HG02840 (cell line): ENCODE measurements around the gene PPP1R3C.

Source experiments
- ATAC-seq: cut with Tn5 transposase; IDR thresholded peaks from one replicate; pipeline ENCODE4 v1.9.1; 2021; ENCODE audit warnings: mild to moderate bottlenecking, moderate library complexity, moderate number of reproducible peaks; ENCODE audit not compliant: unreplicated experiment, low FRiP score

The PPP1R3C gene

DNA sequence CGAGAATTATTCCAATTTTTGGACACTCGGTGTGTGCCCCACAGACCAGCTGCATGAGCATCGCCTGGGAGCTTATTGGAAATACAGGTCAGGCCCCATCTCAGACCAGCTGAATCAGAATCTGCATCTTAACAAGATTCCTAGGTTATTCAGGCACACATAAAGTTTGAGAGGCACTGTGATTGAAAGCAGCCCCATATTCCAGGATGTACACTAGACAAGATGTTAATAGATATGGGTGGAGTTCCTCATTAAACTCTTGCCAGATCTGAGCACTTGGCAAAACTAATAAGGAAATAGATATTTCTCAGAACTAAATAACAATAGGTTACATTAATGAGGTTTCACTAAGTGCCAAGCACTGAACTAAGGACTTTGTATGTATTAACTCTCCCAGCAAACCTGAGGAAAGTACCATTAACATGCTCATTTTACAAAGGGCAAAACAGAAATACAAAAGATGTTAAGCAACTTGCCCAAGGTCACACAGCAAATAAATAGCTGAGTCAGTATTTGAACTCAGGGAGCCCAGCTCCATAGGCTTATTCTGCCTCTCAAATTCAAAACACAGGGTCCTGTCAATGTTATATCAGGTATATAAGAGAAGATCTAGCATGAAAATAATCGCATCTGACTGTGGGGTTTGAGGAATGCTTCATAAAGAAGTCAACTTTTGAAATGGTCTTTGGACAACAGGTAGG, 29.9 kb downstream of the PPP1R3C start:
- no peak for ATAC-seq

GRCh38 chr10:91602449-91602848, 30.4 kb downstream of the PPP1R3C start:
- ATAC-seq: no peak

GRCh38 chr10:91601212-91601611, 31.7 kb downstream of the PPP1R3C start:
- ATAC-seq: no peak

DNA sequence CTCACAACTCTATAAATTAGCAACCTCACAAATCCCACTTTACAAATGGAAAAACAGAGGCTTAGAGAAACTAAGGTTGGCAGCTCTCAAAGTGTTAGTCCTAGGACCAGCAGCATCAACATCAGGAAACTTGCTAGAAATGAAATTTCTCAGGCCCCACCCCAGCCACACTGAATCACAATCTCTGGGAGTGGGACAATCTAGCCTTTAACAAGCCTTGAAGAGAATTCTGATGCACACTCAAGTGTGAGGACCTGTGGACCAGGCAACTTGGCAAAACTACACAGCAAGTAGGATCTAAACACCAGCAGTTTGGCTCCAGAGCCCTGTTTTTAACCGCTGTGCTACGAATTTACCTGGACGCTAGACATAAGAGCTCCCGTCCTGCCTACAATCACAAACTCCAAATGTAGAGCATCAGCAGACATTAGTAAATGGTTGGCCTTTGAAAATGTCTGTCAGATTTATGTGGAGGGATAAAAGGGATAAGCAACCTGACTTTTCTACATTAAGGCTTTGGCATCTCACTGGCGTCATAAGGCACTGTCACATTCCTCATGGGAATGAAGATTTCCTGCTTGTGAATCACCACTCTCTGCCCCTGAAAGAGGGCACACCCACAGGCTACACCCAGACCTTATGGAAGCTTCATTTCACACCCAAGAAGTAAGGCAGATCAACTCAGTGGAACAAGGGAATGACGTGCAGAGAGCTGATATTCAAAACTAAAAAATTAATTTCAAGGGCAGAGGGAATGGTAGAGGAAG, 34.5 kb downstream of the PPP1R3C start:
- ATAC-seq: no peak

- ATAC-seq: no peak
Observed at GRCh38 chr10:91597197-91597881, 35.5 kb downstream of the PPP1R3C start.

DNA sequence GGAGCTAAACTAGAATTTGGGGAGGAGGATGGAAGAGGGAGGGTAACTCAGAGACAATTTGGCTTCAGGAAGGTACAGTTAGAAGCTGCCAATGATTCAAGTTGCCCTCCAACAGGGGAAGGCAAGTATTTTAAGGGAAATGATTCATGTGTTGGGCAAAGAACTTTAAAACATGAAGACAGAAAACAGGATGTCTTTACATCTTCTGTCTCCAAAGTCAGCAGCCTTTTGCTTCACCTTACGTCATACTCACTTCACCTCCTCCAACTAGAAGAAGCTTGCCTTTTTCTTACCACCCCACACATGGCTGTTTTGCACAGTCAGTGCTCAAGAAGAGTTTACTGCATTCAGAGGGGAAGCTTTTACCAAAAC, 36.1 kb downstream of the PPP1R3C start:
- no peak for ATAC-seq

DNA sequence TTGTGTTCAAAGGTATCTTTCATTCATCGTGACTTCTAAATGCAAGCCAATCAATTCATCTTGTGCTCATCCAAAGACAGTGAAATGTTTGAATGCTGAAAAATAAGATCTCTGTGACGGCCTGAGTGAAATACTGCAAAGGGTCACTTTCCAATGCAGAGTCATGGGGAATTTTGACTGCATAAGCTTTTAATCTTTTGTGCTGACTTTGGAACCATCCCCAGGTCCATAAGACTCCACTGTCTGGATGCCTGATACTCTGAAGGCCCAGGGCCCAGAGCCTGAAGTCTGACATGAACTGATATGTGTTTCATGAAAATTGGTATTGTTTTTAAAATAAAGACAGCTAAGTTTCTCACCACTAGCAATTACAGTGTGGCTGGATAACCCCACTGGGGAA, 39.0 kb downstream of the PPP1R3C start:
- ATAC-seq: no peak

DNA sequence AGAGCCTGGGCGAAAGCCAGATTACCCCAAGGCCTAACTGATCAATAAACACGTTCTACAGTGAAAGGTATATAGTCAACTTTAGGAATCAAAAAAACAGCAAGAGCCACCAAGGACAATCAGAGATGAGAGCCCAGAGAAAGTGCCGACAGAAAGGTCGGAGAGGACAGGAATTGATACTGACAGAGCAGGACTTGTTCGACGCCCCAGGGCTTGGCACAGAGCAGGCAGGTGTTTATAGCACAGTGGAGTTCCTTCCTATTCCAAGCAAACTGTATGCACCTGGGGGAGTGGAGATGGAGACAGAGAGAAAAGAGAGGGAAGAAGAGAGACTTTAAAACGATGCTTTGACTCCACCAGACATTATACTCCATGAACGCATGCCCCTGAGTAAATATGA, 39.5 kb downstream of the PPP1R3C start:
- no peak for ATAC-seq

- ATAC-seq: no peak
Observed at GRCh38 chr10:91592266-91592975, 40.5 kb downstream of the PPP1R3C start.

GRCh38 chr10:91591797-91592174, 41.1 kb downstream of the PPP1R3C start:
- no peak for ATAC-seq

GRCh38 chr10:91590904-91591796, 41.7 kb downstream of the PPP1R3C start:
- ATAC-seq: no peak

- ATAC-seq: no peak
Observed at GRCh38 chr10:91590142-91590903, 42.5 kb downstream of the PPP1R3C start.

GRCh38 chr10:91589658-91590035, 43.2 kb downstream of the PPP1R3C start:
- no peak for ATAC-seq

- ATAC-seq: no peak
Observed at GRCh38 chr10:91589015-91589657, 43.7 kb downstream of the PPP1R3C start.

DNA sequence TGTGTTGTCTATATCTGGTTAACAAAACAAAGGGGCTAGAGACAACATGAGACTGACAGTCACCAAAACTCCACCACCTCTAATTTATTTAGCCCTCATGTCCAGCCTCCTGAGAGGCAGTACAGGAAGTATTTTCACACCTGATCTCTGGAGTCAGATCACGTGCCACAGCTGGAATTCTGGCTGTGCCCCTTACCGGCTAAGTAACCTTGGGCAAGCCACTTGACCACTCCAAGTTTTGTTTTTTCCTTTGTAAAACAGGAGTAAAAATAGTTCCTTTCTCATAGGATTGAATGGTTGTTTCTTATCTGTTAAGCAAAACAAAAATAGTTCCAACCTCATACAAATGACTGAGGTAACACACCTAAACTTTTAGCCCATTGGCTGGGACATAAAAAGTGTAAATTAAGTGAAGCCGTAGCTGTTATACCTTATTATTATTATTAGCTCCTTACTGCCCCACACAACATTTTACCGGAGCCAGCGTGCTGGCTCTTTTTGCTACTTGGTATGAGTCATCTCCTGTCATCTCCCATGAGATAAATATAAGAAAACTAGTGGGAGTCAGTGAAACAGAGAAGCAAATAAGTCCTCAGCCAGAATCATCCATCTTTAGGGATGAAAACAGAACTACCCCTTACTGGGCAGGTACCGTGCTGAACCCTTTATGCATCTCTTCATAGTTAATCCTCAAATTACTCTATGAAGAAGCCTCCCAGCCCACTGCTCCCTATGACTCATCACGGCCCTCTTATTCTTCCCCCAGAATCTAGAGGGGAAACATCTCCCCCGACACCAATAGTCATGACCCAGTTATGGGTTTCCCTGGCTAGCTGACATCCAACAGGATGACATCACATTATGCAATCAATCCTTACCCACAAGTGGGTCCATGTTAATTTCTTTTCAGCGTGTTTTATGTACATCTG, 44.9 kb downstream of the PPP1R3C start:
- no peak for ATAC-seq

GRCh38 chr10:91582153-91582554, 50.7 kb downstream of the PPP1R3C start:
- no peak for ATAC-seq

DNA sequence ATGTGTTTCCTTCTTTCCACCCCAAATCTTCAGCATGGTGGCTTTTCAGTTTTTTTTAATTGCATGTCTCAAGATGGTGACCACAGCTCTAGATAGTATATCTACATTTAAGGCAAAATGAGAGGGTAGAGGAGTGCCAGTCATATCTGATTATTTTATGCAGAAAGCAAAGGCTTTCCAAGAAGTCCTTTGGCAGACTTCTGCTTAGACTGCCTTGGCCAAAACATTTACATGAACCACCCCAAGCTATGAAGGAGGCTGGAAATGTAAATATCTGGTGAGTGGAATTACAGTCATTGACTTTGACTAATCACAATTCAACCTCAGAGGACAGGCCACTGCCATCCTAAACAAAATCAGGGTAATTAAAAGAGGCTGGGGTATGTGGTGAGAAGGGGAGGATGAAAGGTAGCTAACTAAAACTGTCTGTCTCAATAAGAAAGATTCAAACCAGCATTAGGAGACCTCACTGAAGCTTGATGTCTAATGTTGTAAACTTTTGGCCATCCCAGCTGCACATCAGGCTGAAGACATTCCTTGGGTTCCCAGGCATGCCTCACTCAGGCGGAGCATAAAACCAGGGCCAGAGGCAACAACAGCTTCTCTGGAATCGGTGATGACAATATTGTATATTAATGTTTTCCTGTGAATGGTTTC, 53.4 kb downstream of the PPP1R3C start:
- no peak for ATAC-seq
